Fibroblast of lung (primary cell): ENCODE measurements around the gene CETN3. TPM values are rescaled to one million over a fixed set of nuclear protein-coding genes. Genes with fewer than 3 reads are reported as not detected.

Experiments used
- DNase-seq, 2 donors: peaks; one replicate each; pipeline versions ENCODE4 v3.0.0 to v3.0.0-alpha.2; 2010; ENCODE audit warnings: low read depth in 2 of 2
- H2AFZ ChIP-seq: 2 replicates; pipeline ENCODE4 v1.5.1; 2012; ENCODE audit warnings: low read length, control low read depth, inconsistent platforms
- H3K27ac ChIP-seq: 2 replicates; pipeline ENCODE4 v1.5.1; 2011; ENCODE audit warnings: low read length, control low read depth; ENCODE audit not compliant: insufficient read depth
- H3K27me3 ChIP-seq: 2 replicates; pipeline ENCODE4 v1.5.1; 2011; ENCODE audit warnings: mild to moderate bottlenecking, low read length; ENCODE audit not compliant: control insufficient read depth, insufficient read depth
- H3K36me3 ChIP-seq: 2 replicates; pipeline ENCODE4 v1.5.1; 2011; ENCODE audit warnings: low read length; ENCODE audit not compliant: control insufficient read depth, insufficient read depth
- H3K4me1 ChIP-seq: 2 replicates; pipeline ENCODE4 v1.5.1; 2011; ENCODE audit warnings: low read length; ENCODE audit not compliant: control insufficient read depth, insufficient read depth; ENCODE audit errors: extremely low read depth
- H3K4me2 ChIP-seq: 2 replicates; pipeline ENCODE4 v1.5.1; 2011; ENCODE audit warnings: low read length, control low read depth; ENCODE audit not compliant: insufficient read depth; ENCODE audit errors: extremely low read depth
- H3K4me3 ChIP-seq, 4 experiments: fragments of 200-600 bp in 1 of 4; sonication (generic) in 1 of 4; replicated peaks in 1 of 4; 2 replicates each; pipeline ENCODE4 v1.5.1; 2011 to 2016; ENCODE audit warnings: low read length in 4 of 4, low read depth in 3 of 4, mild to moderate bottlenecking in 3 of 4, control low read depth in 2 of 4, inconsistent platforms in 1 of 4, mixed read lengths in 1 of 4; ENCODE audit not compliant: insufficient read depth in 1 of 4; ENCODE audit errors: control extremely low read depth in 1 of 4
- H3K79me2 ChIP-seq: 2 replicates; pipeline ENCODE4 v1.5.1; 2012; ENCODE audit warnings: mild to moderate bottlenecking, low read length, inconsistent platforms; ENCODE audit not compliant: control insufficient read depth, insufficient read depth
- H3K9ac ChIP-seq: 2 replicates; pipeline ENCODE4 v1.5.1; 2011; ENCODE audit warnings: mild to moderate bottlenecking, low read length, control low read depth; ENCODE audit not compliant: insufficient read depth
- H3K9me3 ChIP-seq: 2 replicates; pipeline ENCODE4 v1.5.1; 2012; ENCODE audit warnings: low read depth, low read length; ENCODE audit not compliant: control insufficient read depth, insufficient read depth
- H4K20me1 ChIP-seq: 2 replicates; pipeline ENCODE4 v1.5.1; 2011; ENCODE audit warnings: low read length; ENCODE audit not compliant: control insufficient read depth, insufficient read depth; ENCODE audit errors: extremely low read depth
- EZH2 ChIP-seq: IDR thresholded peaks from 2 replicates; pipeline ENCODE4 v1.5.1; 2012; ENCODE audit warnings: low read length, control low read depth, mild to moderate bottlenecking; ENCODE audit errors: missing control alignments
- polyA plus RNA-seq, 2 donors: library from polyadenylated mRNA; depleted of rRNA in 1 of 2; stranded (reverse) in 1 of 2; unstranded in 1 of 2; fragments of >200 nt; gene quantifications; 2 replicates each; pipeline ENCODE4 v1.2.1, GENCODE V29; 2011 to 2012; ENCODE audit warnings: missing spikeins in 1 of 2
- total RNA-seq: library from RNA; depleted of rRNA; stranded (reverse); fragments of >200 nt; gene quantifications from 2 replicates; pipeline ENCODE4 v1.2.1, GENCODE V29; 2014
- TF ChIP-seq, protein P1 (sequence below), 2 donors: IDR thresholded peaks in 1 of 2; conservative IDR thresholded peaks in 1 of 2; 1 replicate in 1 of 2; 2 replicates in 1 of 2; pipeline ENCODE4 v1.5.1; 2011 to 2012; ENCODE audit warnings: low read length in 2 of 2, control low read depth in 1 of 2, inconsistent platforms in 1 of 2, low read depth in 1 of 2, mild to moderate bottlenecking in 1 of 2

The CETN3 gene
- total and polyA plus RNA-seq, 2 donors (not counting 1 experiment from before 2014, with no cell fraction given): 14.2 to 14.9 TPM

DNA sequence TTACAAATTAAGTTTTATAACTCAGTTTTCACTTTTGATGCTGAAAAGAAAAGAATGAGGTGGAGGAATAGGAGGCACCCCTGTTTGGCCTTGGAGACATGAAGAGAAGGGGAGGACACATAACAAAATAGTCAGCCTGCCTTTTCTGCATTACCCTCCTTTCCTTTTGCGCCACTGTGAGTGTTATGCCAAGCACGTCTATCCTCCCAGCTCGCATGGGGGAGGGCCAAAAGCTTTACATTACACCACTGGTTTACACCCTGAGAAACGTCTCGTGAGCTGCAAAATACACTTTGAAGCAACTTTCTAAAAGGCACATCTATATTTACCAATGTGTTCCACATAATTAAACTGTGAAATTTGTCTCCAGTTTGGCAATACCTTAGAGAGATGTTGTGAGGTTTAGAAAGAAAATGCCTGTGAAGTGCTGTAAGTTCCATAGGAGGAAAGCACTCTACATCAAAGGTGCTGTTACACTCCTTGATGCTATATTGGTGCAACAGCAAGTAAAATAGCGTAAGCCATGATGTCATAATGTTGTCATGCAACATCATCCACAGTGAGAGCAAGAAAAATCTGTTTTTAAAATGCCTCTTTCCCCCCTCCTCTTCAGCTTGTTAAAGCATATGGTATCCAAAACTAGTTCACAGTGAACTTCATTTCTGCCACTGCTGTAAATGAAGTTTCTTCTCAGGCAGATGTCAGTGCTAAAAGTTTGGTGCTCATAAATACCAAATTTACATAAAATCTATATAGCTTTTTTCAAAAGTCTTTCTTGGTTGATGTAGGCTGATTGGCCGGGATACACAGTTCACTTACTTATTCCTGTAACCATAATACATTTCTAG, 50.3 kb downstream of the CETN3 start:
- H3K27me3 ChIP-seq: no peaks in the 10 kb centered on the region

DNA sequence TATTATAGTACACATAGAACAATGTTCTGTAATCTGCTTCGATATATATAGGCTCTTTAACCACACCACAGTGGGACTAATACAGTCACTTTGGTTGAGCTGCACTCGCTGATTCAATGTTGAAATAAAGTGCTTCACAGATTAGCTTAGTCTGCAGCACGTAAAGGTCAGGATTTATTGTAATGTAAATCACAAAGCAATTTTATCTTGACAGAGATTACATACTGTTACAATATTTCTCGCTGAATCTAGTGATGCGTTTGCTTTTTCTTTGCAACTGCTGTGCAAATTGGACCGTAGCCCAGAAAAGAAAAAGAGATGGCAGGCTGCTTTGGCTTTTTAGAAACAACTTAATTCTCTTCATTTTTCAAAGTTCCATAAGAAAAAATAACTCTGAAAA, 52.9 kb downstream of the CETN3 start:
- Histone ChIP-seq H2AFZ (no peak overlapping the region), H3K27ac (no peak overlapping the region), H3K4me2 (no peak overlapping the region), H3K9ac (no peak overlapping the region), H3K4me1 (no peaks in the 10 kb centered on the region), H3K79me2 (no peaks in the 10 kb centered on the region), H3K36me3 (no peaks in the 10 kb centered on the region), H4K20me1 (no peaks in the 10 kb centered on the region), H3K9me3 (no peaks in the 10 kb centered on the region), H3K4me3 (no peak overlapping the region), H3K27me3 (no peaks in the 10 kb centered on the region)
- DNase-seq: peak; percentile 35 to 52
- TF ChIP-seq, protein P1, sequence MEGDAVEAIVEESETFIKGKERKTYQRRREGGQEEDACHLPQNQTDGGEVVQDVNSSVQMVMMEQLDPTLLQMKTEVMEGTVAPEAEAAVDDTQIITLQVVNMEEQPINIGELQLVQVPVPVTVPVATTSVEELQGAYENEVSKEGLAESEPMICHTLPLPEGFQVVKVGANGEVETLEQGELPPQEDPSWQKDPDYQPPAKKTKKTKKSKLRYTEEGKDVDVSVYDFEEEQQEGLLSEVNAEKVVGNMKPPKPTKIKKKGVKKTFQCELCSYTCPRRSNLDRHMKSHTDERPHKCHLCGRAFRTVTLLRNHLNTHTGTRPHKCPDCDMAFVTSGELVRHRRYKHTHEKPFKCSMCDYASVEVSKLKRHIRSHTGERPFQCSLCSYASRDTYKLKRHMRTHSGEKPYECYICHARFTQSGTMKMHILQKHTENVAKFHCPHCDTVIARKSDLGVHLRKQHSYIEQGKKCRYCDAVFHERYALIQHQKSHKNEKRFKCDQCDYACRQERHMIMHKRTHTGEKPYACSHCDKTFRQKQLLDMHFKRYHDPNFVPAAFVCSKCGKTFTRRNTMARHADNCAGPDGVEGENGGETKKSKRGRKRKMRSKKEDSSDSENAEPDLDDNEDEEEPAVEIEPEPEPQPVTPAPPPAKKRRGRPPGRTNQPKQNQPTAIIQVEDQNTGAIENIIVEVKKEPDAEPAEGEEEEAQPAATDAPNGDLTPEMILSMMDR (conservative IDR thresholded peaks at IDR 0.05 in 1 of 2, IDR thresholded peaks at IDR 0.05 in 1 of 2; ENCODE audit: low read depth in 1 of 2, low read length in 2 of 2): no peak
- TF ChIP-seq EZH2: no peak

More for the DNA sequence above, 50.3 kb downstream of the CETN3 start:
- no peak overlapping the region for H3K27ac ChIP-seq
- TF ChIP-seq, protein P1 (conservative IDR thresholded peaks at IDR 0.05 in 1 of 2, IDR thresholded peaks at IDR 0.05 in 1 of 2; ENCODE audit: low read depth in 1 of 2, low read length in 2 of 2): no peak
- TF ChIP-seq EZH2: no peak
- H3K36me3 ChIP-seq: no peaks in the 10 kb centered on the region
- H2AFZ ChIP-seq: no peak overlapping the region
- H3K4me3 ChIP-seq: no peak overlapping the region
- H3K9me3 ChIP-seq: no peaks in the 10 kb centered on the region
- H3K79me2 ChIP-seq: no peaks in the 10 kb centered on the region
- no peak for DNase-seq
- H3K4me2 ChIP-seq: no peak overlapping the region
- H3K4me1 ChIP-seq: no peaks in the 10 kb centered on the region
- H4K20me1 ChIP-seq: no peaks in the 10 kb centered on the region
- no peak overlapping the region for H3K9ac ChIP-seq

DNA sequence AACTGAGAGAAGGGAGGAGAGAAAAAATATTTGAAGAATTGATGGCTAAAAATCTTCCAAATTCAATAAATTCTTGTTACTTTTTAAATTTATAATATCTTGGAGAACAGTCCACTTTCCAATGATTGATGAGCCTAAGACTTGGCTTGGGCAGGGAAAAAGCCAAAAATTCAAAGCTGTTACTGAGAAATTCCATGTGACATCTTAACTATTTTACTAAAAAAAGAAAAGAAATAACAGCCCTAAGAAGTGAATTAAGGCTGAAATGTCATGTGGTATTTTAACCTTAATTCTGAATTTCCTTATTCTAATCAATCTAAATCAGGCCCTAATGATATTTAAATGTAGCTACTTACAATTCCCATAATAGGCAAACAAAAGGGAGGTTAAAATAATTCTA, 53.4 kb downstream of the CETN3 start:
- Histone ChIP-seq H3K4me3 (no peak overlapping the region), H3K79me2 (no peaks in the 10 kb centered on the region)
- TF ChIP-seq, protein P1 (conservative IDR thresholded peaks at IDR 0.05 in 1 of 2, IDR thresholded peaks at IDR 0.05 in 1 of 2; ENCODE audit: low read depth in 1 of 2, low read length in 2 of 2): no peak
- TF ChIP-seq EZH2: no peak

More for the DNA sequence above, 53.4 kb downstream of the CETN3 start:
- no peaks in the 10 kb centered on the region for H4K20me1 ChIP-seq
- H3K4me2 ChIP-seq: no peak overlapping the region
- H3K4me1 ChIP-seq: no peaks in the 10 kb centered on the region
- H3K27me3 ChIP-seq: no peaks in the 10 kb centered on the region
- DNase-seq: no peak
- no peak overlapping the region for H3K9ac ChIP-seq
- H3K9me3 ChIP-seq: no peaks in the 10 kb centered on the region
- H2AFZ ChIP-seq: no peak overlapping the region
- H3K27ac ChIP-seq: no peak overlapping the region
- no peaks in the 10 kb centered on the region for H3K36me3 ChIP-seq
